D341Med (cell line): ENCODE results near the gene FRMPD3.

Source experiments
- DNase-seq: peaks from one replicate; pipeline ENCODE4 v3.0.0; 2012; ENCODE audit warnings: low spot score

Gene FRMPD3

DNA sequence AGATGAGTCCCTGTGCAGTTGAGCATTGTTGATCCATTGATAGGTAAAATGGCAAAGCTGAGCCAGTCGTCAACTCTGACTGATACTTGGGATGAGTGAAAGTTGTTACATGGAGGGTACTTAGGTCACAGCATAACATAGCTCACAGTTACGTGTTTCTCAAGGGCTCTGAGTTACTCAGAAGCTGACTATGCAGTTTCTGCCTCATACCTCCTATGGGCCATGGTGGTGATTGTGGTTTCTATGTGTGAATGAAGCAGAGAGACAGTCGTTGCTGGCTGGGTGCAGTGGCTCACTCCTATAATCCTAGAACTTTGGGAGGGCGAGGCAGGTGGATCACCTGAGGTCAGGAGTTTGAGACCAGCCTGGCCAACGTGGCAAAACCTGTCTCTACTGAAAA, 30.8 kb downstream of the FRMPD3 start:
- no peak for DNase-seq

DNA sequence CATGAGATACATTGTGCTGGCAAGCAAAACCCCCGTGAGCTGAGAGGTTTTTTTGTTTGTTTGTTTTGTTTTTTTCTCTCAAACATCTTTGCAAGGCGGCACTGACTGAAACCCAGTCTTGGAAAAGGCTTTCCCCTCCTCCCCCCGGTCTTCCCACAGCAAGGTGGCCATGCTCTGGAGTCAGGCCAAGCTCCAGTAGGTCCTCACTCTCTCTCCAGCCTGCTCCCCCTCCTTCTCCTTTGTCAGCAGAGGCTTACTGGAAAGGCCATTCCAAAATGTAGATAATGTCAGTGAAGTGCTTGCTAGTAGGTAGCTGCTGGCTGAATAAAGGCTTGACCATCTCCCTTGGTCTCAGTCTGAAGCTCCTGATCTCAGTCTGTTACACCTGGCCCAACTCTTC, 32.6 kb downstream of the FRMPD3 start:
- DNase-seq: no peak

DNA sequence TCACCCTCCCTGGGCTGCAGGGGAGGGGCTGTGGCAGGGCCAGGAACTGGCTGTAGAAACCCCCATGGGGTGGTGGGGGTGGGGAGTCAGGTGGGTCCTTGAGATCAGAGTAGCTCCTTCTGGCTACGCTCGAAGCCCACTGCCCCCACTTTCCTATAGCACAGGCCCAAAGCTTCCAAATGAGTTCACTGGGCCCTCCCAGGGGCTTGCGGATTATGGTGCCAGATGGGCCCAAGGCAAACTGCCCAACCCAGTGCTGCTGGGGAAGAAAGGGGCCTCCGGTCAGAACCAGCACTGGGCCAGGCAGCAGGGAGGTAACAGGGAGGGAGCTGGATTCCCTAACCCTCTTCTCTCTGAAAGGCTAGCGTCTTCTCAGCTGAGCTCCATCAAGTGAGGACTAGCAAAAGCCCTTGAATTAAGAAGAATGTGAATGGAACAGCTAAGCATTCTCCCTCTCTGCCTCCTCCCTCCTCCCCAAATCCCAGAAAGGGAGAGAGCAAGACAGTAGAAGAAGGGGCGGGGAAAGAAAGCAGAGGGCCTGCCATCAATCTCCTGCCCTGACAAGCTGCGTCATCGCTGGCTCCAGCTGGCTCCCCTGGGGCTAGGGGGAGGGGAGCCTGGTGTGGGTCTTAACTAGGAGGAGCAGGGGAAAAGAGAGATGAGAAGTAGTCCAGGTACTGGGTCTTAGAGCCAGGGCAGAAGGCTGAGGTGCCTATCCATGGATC, 34.7 kb downstream of the FRMPD3 start:
- DNase-seq: no peak

DNA sequence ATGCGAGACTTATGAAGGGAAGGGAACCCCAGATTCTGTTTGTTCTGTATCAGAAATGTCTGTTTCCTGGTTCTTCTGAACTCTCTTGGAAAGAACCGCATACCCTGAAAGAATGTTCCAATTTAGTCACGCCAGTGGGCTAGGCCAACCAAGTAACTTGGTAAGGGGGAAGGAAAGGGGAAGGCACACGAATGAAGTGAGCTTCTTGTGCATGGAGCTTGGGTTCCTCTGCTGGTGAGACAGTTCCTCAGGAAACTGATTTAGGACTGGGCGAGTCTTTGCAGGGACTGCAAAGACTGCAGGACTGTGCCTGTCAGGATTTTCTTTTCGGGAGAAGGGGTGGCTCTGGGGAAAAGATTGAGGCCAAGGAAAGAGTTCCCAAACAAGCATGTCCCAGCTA, 35.6 kb downstream of the FRMPD3 start:
- DNase-seq: no peak

DNA sequence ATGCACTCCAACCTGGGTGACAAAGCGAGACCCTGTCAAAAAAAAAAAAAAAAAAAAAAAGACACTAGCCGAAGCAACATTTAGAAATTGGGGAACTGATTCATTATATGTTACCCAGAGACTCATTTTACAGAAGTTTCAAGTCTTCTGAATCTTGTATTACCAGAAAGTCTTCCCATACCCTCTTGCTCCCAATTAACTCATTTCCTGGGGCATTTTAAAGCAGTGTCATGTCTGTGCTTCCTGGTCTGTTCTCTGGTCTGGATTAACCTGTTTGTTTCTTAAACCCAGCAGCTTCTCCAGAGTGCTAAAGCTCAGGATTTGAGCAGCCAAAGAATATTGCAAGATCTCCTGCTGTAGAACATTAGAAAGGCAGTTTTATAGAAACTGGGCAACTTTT, 43.7 kb downstream of the FRMPD3 start:
- DNase-seq: no peak

DNA sequence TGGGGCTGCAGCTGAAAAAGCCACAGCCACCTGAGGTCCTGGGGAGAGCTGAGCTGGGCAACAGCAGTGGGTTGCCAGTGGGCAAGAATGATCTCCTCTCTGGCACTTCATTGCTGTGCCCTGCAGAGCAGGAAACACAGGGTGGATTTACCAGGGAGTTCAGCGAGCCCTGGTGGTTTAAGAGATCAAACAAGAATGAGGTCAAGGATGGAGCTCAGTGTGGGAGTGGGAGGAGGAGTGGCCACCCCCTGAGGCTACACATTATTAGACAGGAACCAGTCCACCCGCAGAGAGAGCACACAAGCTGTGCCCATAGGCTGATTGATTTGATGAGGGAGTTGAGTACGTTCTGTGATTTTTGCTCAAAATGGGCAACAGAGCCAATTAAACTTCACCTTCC, 47.3 kb downstream of the FRMPD3 start:
- no peak for DNase-seq
